Measurements from ENCODE around the gene RARRES1. TPM values are rescaled to one million over a fixed set of nuclear protein-coding genes. Genes with fewer than 3 reads are reported as not detected.

The RARRES1 gene
- total and polyA plus RNA-seq, 8 donors: 0.43 to 237 (median 5.6) TPM

DNA sequence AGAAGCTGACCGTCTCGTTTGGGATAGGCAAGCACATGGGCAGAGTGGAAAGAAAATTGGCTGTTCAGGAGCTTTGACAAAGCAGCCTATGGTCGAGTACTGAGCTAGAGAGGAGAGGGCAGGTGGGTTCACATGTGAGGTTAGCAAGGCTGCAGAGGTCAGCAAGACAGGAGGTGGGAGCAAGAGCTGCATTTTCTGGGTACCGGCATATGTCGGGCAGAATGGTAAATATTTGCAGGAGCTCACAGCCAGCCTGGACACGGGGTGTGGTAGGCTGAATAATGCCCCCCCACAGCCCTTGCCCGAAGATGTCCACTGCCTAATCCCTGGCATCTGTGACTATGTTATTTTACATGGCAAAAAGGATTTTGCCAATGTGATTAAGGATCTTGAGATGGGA lies 8.3 kb downstream of the RARRES1 start:
- intact Hi-C loops (cut with DNase I; ENCODE audit: low total_unique reads): loop anchor here (10.0 kb wide), 1 partner anchor 59 kb away; no protein-coding TSS in a partner anchor
- Histone ChIP-seq H3K36me3 (peaks cover 0 to 6% (median 3%) of the 10 kb centered on the region in 4 donors), H3K27me3 (no peaks in the 10 kb centered on the region), H3K27ac (peak overlapping the region in 2 of 5 donors; percentile 61 to 73), H3K9me3 (no peaks in the 10 kb centered on the region), H3K4me1 (peaks cover 4 to 58% (median 22%) of the 10 kb centered on the region in 4 donors), H3K4me3 (no peak overlapping the region)
- 57 to 71% (median 62%) methylated on average over 7 of the region's 7 CpGs for WGBS, 5 donors
- no peak for TF ChIP-seq POLR2AphosphoS5 (IDR thresholded peaks at IDR 0.05)
- no peak for TF ChIP-seq POLR2A (IDR thresholded peaks at IDR 0.05)
- no peak for TF ChIP-seq EP300 (IDR thresholded peaks at IDR 0.05)
- TF ChIP-seq, protein P1, sequence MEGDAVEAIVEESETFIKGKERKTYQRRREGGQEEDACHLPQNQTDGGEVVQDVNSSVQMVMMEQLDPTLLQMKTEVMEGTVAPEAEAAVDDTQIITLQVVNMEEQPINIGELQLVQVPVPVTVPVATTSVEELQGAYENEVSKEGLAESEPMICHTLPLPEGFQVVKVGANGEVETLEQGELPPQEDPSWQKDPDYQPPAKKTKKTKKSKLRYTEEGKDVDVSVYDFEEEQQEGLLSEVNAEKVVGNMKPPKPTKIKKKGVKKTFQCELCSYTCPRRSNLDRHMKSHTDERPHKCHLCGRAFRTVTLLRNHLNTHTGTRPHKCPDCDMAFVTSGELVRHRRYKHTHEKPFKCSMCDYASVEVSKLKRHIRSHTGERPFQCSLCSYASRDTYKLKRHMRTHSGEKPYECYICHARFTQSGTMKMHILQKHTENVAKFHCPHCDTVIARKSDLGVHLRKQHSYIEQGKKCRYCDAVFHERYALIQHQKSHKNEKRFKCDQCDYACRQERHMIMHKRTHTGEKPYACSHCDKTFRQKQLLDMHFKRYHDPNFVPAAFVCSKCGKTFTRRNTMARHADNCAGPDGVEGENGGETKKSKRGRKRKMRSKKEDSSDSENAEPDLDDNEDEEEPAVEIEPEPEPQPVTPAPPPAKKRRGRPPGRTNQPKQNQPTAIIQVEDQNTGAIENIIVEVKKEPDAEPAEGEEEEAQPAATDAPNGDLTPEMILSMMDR (IDR thresholded peaks at IDR 0.05): no peak
- DNase-seq: no peak

DNA sequence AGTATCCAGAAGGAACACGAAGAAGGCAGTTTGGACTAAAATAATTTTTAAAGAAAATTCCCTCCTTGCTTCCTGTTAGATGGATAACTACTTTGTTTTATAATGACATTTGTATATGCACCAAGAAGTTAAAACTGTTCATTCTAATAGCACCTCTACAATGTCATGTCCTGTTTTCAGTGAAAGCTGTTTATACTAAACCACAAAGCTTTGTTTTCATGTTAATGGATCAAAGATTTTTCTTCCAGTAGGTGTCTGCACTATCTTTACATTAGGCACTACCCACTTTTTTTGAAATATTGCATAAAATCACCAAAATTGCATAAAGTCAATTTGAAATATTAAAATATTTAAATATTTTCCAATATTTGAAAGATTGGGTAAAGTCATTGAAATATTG lies 10.1 kb downstream of the RARRES1 start:
- WGBS, 5 donors: 89 to 100% (median 95%) methylated on average over 1 of the region's 1 CpG
- H3K36me3 ChIP-seq: peaks cover 0 to 6% (median 3%) of the 10 kb centered on the region in 4 donors
- no peak for DNase-seq
- no peak overlapping the region for H3K4me3 ChIP-seq
- TF ChIP-seq, protein P1 (IDR thresholded peaks at IDR 0.05): no peak
- TF ChIP-seq POLR2AphosphoS5 (IDR thresholded peaks at IDR 0.05): no peak
- no peak for TF ChIP-seq EP300 (IDR thresholded peaks at IDR 0.05)
- no peak for TF ChIP-seq POLR2A (IDR thresholded peaks at IDR 0.05)
- no peaks in the 10 kb centered on the region for H3K27me3 ChIP-seq
- H3K9me3 ChIP-seq: no peaks in the 10 kb centered on the region
- intact Hi-C loops (cut with DNase I; ENCODE audit: low total_unique reads): loop anchor here (10.0 kb wide), 1 partner anchor 57 kb away; no protein-coding TSS in a partner anchor
- H3K27ac ChIP-seq: peak overlapping the region in 1 of 5 donors; percentile 73
- H3K4me1 ChIP-seq: peaks cover 0 to 55% (median 16%) of the 10 kb centered on the region in 4 donors

DNA sequence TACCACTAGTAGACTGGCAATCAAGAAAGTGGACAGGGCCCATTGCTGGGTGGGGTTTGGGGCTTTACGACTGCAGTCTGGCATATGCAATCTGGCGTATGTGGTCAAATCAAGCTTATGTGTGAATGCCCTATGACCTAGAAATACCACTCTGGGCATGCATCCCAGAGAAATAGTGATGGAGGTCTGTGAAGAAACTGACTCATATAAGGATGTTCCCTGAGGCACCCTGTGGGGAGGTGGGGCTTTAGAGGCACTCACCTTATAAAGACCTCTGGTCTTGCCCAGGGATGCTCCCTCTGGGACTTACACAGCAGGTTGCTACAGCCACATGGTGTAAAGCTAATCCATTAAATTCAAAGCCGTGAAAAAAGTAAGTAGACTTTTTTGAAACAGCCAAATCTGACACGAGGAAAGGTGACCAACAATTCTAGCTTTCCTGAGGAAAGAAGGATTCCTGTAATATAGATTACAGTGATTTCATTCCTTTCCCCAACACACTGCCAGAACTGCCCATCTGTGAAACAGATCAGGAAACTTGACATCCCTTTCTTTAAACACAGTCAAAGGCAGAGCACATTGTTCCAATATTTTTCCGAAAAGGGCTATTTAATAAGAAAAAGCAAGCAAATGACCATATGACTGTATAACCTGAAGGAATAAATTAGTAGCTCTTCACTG lies 13.6 kb downstream of the RARRES1 start:
- intact Hi-C loops (cut with DNase I; ENCODE audit: low total_unique reads): no loop called here
- Histone ChIP-seq H3K27me3 (no peaks in the 10 kb centered on the region), H3K36me3 (peaks cover 0 to 6% (median 3%) of the 10 kb centered on the region in 4 donors), H3K4me3 (no peak overlapping the region), H3K27ac (no peak overlapping the region), H3K4me1 (peaks cover 0 to 30% (median 12%) of the 10 kb centered on the region in 4 donors), H3K9me3 (no peaks in the 10 kb centered on the region)
- WGBS, 5 donors: 78 to 91% (median 88%) methylated on average over 5 of the region's 5 CpGs
- DNase-seq: no peak
- TF ChIP-seq, protein P1 (IDR thresholded peaks at IDR 0.05): no peak
- TF ChIP-seq EP300 (IDR thresholded peaks at IDR 0.05) (no peak), POLR2AphosphoS5 (IDR thresholded peaks at IDR 0.05) (no peak), POLR2A (IDR thresholded peaks at IDR 0.05) (no peak)

DNA sequence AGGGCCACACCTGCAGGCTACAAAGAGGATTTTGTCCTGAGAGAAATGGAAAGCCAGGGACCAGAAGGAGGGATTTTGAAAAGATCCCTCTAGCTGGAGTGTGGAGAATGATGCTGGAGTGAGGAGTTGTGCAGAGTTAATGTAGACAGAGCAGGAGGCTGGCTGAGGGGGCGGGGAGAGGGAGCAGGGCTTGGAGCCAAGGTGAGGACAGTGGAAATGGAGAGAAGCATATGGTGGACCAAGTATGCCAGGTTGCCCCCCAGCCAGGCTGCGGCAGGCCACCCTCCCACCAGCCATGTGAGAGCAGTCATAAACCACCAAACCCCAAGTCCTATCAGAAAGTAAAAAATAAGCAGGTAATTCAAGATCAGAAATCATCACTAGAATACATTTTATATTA lies 14.7 kb downstream of the RARRES1 start:
- no peak for DNase-seq
- Histone ChIP-seq H3K9me3 (no peaks in the 10 kb centered on the region), H3K36me3 (peaks cover 0 to 11% (median 3%) of the 10 kb centered on the region in 4 donors), H3K27ac (no peak overlapping the region), H3K4me1 (peaks cover 4 to 30% (median 14%) of the 10 kb centered on the region in 4 donors), H3K27me3 (no peaks in the 10 kb centered on the region), H3K4me3 (no peak overlapping the region)
- intact Hi-C loops (cut with DNase I; ENCODE audit: low total_unique reads): no loop called here
- TF ChIP-seq POLR2AphosphoS5 (IDR thresholded peaks at IDR 0.05) (no peak), POLR2A (IDR thresholded peaks at IDR 0.05) (no peak), EP300 (IDR thresholded peaks at IDR 0.05) (no peak)
- TF ChIP-seq, protein P1 (IDR thresholded peaks at IDR 0.05): no peak
- WGBS, 5 donors: 89 to 100% (median 94%) methylated on average over 2 of the region's 2 CpGs

Measured in stomach (tissue), 9 donors.